T-helper 2 cell treated with Interferon-gamma antibody and Interleukin-4, amounts not matched to agents 5 μg/mL and 100 μg/mL, for 36 hours (primary cell): ENCODE data around the gene PBX1.

Source experiments
- DNase-seq: peaks from one replicate; pipeline ENCODE4 v3.0.0; 2021; ENCODE audit warnings: low spot score
- H3K27ac Mint-ChIP-seq: one replicate; pipeline ENCODE4 v1.8.0; 2021; ENCODE audit warnings: mild to moderate bottlenecking, mixed read lengths
- H3K27me3 Mint-ChIP-seq: one replicate; pipeline ENCODE4 v1.8.0; 2021; ENCODE audit warnings: low read depth, mixed read lengths
- H3K36me3 Mint-ChIP-seq: one replicate; pipeline ENCODE4 v1.8.0; 2021; ENCODE audit warnings: low read depth, mixed read lengths
- H3K4me1 Mint-ChIP-seq: one replicate; pipeline ENCODE4 v1.8.0; 2021; ENCODE audit warnings: low read depth, mixed read lengths
- H3K4me3 Mint-ChIP-seq: one replicate; pipeline ENCODE4 v1.8.0; 2022; ENCODE audit warnings: mild to moderate bottlenecking, moderate library complexity, mixed read lengths
- H3K9me3 Mint-ChIP-seq: one replicate; pipeline ENCODE4 v1.8.0; 2021; ENCODE audit warnings: mixed read lengths

PBX1 gene

DNA sequence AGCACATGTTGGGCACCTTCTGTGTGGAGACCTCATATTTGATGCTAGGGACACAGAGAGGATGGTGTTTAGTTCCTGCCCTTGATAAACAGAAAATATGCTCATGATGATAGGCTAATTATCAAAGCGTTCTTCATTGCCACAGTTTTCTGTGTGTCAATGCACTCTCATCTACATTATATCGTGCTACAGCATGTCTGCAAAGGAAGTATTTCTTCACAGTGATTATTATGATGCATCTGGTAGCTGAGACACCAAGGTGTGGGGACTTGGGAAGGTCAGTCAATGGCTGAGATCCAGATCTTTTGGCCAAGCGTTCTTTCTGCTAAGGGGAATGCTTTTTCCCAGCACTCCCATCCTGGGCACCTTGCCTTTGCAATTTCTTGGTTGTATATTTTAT lies 321.2 kb downstream of the PBX1 start:
- H3K36me3 Mint-ChIP-seq, result no peaks in the 10 kb centered on the region
- H3K4me3 Mint-ChIP-seq, result no peak overlapping the region
- H3K4me1 Mint-ChIP-seq, result no peaks in the 10 kb centered on the region
- no peak overlapping the region for H3K27ac Mint-ChIP-seq
- H3K9me3 Mint-ChIP-seq, result no peaks in the 10 kb centered on the region
- no peak for DNase-seq
- no peaks in the 10 kb centered on the region for H3K27me3 Mint-ChIP-seq

DNA sequence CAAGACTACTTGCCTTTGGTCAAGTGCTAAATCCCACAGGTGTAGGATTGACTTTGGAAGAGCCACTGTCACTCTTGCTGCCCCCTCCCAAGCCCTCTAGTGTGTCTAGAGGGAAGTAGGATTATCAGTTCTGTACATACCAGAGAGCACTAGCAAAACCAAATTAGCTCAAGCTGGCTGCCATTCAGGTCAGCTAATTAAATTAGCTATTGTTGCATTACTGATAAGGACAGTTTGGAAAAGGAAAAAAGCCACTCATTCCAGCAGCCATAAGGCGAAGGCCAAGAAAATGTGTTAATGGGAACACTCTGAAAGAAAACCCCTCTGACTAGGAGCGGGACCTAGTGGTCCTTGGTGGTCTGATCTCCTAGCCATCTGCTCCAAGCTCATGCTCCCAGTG lies 321.7 kb downstream of the PBX1 start:
- Mint-ChIP-seq H3K36me3 (no peaks in the 10 kb centered on the region), H3K9me3 (no peaks in the 10 kb centered on the region), H3K27me3 (no peaks in the 10 kb centered on the region), H3K27ac (no peak overlapping the region), H3K4me3 (no peak overlapping the region), H3K4me1 (no peaks in the 10 kb centered on the region)
- no peak for DNase-seq

DNA sequence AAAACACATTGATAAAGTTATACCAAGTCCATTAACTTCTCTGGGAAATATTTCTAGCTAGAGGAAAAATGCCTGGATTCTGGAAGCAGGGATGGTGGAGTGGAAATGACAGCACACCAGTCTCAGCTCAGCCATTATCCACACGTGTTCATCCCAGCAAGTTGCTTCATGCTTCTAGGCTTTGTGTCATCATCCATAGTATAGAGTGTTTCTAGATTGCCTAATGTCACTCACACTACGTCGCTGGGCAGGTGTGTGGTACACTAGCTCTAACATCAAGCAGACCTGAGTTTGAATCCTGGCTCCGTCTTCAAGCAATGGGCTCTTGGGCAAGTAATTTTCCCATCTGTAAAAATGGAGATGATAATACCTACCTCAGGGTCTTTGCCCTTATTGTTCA lies 326.3 kb downstream of the PBX1 start:
- H3K9me3 Mint-ChIP-seq, result no peaks in the 10 kb centered on the region
- no peaks in the 10 kb centered on the region for H3K27me3 Mint-ChIP-seq
- H3K36me3 Mint-ChIP-seq, result no peaks in the 10 kb centered on the region
- DNase-seq, result no peak
- no peak overlapping the region for H3K27ac Mint-ChIP-seq
- H3K4me3 Mint-ChIP-seq, result no peak overlapping the region
- no peaks in the 10 kb centered on the region for H3K4me1 Mint-ChIP-seq

DNA sequence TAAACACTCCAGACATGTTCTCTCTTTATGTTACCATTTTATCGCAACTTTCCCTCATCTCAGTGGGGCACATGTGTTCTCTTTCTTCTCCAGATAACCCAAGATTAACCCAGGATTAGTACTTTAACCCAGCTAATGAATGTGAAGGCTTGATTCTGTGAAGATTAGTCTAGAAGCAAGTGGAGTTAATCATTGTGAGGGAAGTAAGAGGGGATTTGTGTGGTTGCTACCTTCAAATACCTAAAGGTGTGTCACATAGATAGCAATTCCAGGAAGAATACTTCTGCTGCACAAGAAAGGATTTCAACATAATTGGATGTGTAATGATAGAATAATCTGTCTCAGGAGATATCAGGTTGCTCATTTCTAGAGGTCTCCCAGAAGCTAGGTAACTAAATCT lies 327.1 kb downstream of the PBX1 start:
- Mint-ChIP-seq H3K36me3 (no peaks in the 10 kb centered on the region), H3K4me1 (no peaks in the 10 kb centered on the region), H3K27ac (no peak overlapping the region), H3K9me3 (no peaks in the 10 kb centered on the region), H3K4me3 (no peak overlapping the region), H3K27me3 (no peaks in the 10 kb centered on the region)
- DNase-seq, result no peak

DNA sequence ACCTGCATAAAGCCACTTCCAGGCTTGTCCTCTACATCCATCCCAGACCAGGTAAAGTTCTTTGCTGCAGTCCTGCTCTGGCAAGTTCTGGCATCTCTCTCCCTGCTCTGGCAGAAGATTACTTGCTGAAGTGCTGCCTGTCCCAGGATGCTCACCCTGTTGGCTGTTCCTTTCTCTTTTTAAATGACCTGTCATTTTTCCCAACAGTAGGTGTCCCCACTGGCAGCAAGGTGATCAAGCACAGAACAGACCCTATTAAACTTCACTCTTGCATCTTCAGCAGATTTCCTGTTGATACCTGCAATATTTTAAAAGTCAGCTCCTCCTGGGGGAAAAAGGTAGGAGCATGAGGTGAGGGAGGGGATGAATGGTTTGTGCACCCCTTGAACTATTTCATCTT lies 332.6 kb downstream of the PBX1 start:
- H3K4me1 Mint-ChIP-seq, result no peaks in the 10 kb centered on the region
- no peaks in the 10 kb centered on the region for H3K27me3 Mint-ChIP-seq
- no peaks in the 10 kb centered on the region for H3K9me3 Mint-ChIP-seq
- H3K36me3 Mint-ChIP-seq, result no peaks in the 10 kb centered on the region
- no peak for DNase-seq
- no peak overlapping the region for H3K27ac Mint-ChIP-seq
- H3K4me3 Mint-ChIP-seq, result no peak overlapping the region

DNA sequence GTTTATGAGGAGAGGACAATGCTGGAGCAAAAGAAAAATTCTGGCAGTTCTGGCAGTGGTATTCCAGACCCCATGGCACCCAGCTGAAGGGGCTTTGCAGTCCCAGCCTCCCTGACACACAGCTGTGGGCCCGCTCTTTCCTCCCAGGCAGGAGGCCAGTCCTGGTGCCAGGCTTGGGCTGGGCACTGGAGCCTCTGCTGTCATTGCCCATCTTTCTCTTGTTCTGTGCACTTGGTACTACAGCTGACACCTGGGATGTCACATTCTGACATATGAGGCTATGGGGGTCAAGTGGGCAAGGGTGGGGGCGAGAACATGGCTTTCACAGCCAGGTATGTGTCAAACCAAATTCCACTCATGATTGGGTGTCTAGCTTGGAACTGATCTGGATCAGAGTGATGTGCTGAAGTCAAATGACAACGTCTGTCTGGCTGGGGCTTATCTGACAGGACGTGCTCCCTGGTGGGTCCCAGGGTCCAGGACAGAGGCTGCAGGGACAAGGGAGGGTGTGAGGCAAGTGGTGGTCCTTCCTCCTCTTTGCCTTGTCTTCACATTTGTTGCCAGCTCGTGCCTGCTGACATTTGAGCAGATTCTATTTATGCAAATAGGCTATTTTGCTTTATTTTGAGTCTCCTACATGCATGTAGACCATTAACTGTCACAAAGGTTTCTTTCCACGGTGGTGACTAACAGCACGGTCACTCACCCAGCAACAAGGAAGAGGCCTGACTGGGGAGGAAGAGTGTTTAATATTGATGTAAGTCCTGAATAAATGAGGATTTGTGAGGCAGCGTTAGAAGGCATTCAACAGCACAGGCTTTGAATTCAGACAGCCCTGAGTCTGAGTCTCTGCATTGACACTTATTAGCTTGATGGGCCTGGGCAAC lies 336.3 kb downstream of the PBX1 start:
- Mint-ChIP-seq H3K9me3 (peaks cover 6% of the 10 kb centered on the region), H3K4me3 (no peak overlapping the region), H3K36me3 (no peaks in the 10 kb centered on the region), H3K27me3 (no peaks in the 10 kb centered on the region), H3K27ac (no peak overlapping the region), H3K4me1 (no peaks in the 10 kb centered on the region)
- DNase-seq, result no peak

DNA sequence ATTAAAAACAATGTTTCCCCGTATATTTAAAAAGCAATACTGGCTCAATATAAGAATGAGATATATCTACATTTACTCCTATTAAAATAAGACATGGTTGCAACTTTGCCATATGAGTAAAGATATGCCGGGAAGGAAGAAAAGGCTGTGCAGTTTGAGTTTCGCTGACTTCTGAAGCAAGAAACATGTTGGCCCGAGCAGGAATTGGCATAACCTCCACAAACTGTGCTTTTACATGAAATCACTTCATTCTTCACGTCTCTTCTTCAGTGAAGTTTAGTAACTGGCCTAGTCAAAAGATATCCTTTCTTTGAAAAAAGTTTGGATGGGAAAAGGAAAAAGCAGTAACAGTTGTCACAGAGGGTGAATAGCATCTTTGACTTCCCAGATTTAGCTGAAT lies 342.0 kb downstream of the PBX1 start:
- no peaks in the 10 kb centered on the region for H3K27me3 Mint-ChIP-seq
- H3K36me3 Mint-ChIP-seq, result no peaks in the 10 kb centered on the region
- H3K27ac Mint-ChIP-seq, result no peak overlapping the region
- DNase-seq, result no peak
- H3K9me3 Mint-ChIP-seq, result peaks cover 6% of the 10 kb centered on the region
- H3K4me1 Mint-ChIP-seq, result no peaks in the 10 kb centered on the region
- H3K4me3 Mint-ChIP-seq, result no peak overlapping the region
